Measurements from ENCODE around the gene STX3. TPM values are rescaled to one million over a fixed set of nuclear protein-coding genes. Genes with fewer than 3 reads are reported as not detected.
A peak's percentile ranks its signal among the peaks of the same experiment; 100 is the strongest.

The STX3 gene
- polyA plus RNA-seq, 2 of the 4 experiments (the other 2 are of a cell fraction): 15.2 to 15.4 TPM

- no peak for ATAC-seq
- Histone ChIP-seq H3K27ac (no peak overlapping the region), H3K4me2 (no peak overlapping the region), H3K4me1 (peaks cover 11% of the 10 kb centered on the region), H3K4me3 (no peak overlapping the region), H3K9me3 (no peaks in the 10 kb centered on the region)
- 74% methylated on average over 4 of the region's 4 CpGs for WGBS (ENCODE audit: missing lambda C conversion rate)
- CTCF ChIA-PET: interaction anchor here (1.2 to 3.5 kb wide), 4 partner anchors 12 to 107 kb away, joined by 4 to 18 read pairs (median 6); partner anchors contain the start of gene STX3
- FAIRE-seq: no peak
- TF ChIP-seq NR3C1 (IDR thresholded peaks at IDR 0.05) (no peak), RCOR1 (IDR thresholded peaks at IDR 0.05; ENCODE audit: low read depth, low read length) (no peak), KDM1A (IDR thresholded peaks at IDR 0.05; ENCODE audit: low read depth) (no peak), REST (IDR thresholded peaks at IDR 0.05) (no peak), FOSB (CRISPR knock-in tag; IDR thresholded peaks at IDR 0.05) (no peak), RFX5 (IDR thresholded peaks at IDR 0.05) (no peak), KDM5A (IDR thresholded peaks at IDR 0.05) (no peak), HEYL (CRISPR knock-in tag; IDR thresholded peaks at IDR 0.05) (no peak), TFCP2L1 (CRISPR knock-in tag; IDR thresholded peaks at IDR 0.05) (no peak), MAZ (IDR thresholded peaks at IDR 0.05; ENCODE audit: borderline replicate concordance, low read depth, low read length) (no peak)
- DNase-seq (ENCODE audit: low read depth in 1 of 2, low spot score in 1 of 2): no peak
- POLR2A ChIA-PET: no interaction called here
Observed at GRCh38 chr11:59771605-59772004, 16.4 kb downstream of the STX3 start.

- no peak overlapping the region for H3K4me2 ChIP-seq
- H3K9me3 ChIP-seq: no peaks in the 10 kb centered on the region
- ChIA-PET POLR2A (no interaction called here), CTCF (interaction anchor here (3.5 kb wide), 1 partner anchor 18 kb away, joined by 18 read pairs; the partner anchor contains the start of gene STX3)
- H3K4me1 ChIP-seq: peaks cover 26% of the 10 kb centered on the region
- FAIRE-seq (no peak), DNase-seq (ENCODE audit: low read depth in 1 of 2, low spot score in 1 of 2) (no peak), ATAC-seq (no peak)
- 92% methylated on average over 5 of the region's 5 CpGs for WGBS (ENCODE audit: missing lambda C conversion rate)
- TF ChIP-seq RFX5 (IDR thresholded peaks at IDR 0.05) (no peak), HOXA7 (CRISPR knock-in tag; IDR thresholded peaks at IDR 0.05) (no peak), KDM1A (IDR thresholded peaks at IDR 0.05; ENCODE audit: low read depth) (no peak)
- no peak overlapping the region for H3K4me3 ChIP-seq
- no peak overlapping the region for H3K27ac ChIP-seq
Observed at GRCh38 chr11:59773083-59773440, 17.9 kb downstream of the STX3 start.

GRCh38 chr11:59776210-59777066 is 21.3 kb downstream of the STX3 start:
- peaks cover 39% of the 10 kb centered on the region for H3K4me1 ChIP-seq
- H3K4me3 ChIP-seq: no peak overlapping the region
- ATAC-seq (peak; percentile 89 to 92), FAIRE-seq (no peak), DNase-seq (ENCODE audit: low read depth in 1 of 2, low spot score in 1 of 2) (peak; percentile 88 to 96)
- H3K9me3 ChIP-seq: no peaks in the 10 kb centered on the region
- H3K4me2 ChIP-seq: peak overlapping the region; percentile 71
- ChIA-PET CTCF (interaction anchor here (1.0 to 2.6 kb wide), 4 partner anchors 15 to 67 kb away, joined by 3 to 16 read pairs (median 4); partner anchors contain the start of gene STX3), POLR2A (interaction anchor here (0.7 to 1.7 kb wide), 3 partner anchors 10 to 108 kb away, joined by 3 to 7 read pairs (median 5); partner anchors contain the start of gene PATL1)
- H3K27ac ChIP-seq: 0 out of 6 replicates have a peak overlapping the region, but pooled peaks of 1 of the 2 experiments have one; percentile 22
- 17% methylated on average over 5 of the region's 5 CpGs for WGBS (ENCODE audit: missing lambda C conversion rate)
- TF ChIP-seq MAFK (IDR thresholded peaks at IDR 0.05; ENCODE audit: partially characterized antibody): peak; percentile 33
- no peak for TF ChIP-seq ESRRA (IDR thresholded peaks at IDR 0.05; ENCODE audit: borderline replicate concordance, low read length)
- no peak for TF ChIP-seq HMGXB4 (CRISPR knock-in tag; IDR thresholded peaks at IDR 0.05; ENCODE audit: borderline replicate concordance)
- no peak for TF ChIP-seq RARB (CRISPR knock-in tag; IDR thresholded peaks at IDR 0.05)
- no peak for TF ChIP-seq BCL3 (IDR thresholded peaks at IDR 0.05)
- TF ChIP-seq EHMT2 (IDR thresholded peaks at IDR 0.05; ENCODE audit: low read depth): no peak
- no peak for TF ChIP-seq ZC3H11A (IDR thresholded peaks at IDR 0.05)
- TF ChIP-seq USF2 (IDR thresholded peaks at IDR 0.05): no peak
- TF ChIP-seq TFCP2L1 (CRISPR knock-in tag; IDR thresholded peaks at IDR 0.05): no peak
- peak; percentile 98 for TF ChIP-seq FOSL2 (IDR thresholded peaks at IDR 0.05)
- TF ChIP-seq FOSL2 (CRISPR knock-in tag; IDR thresholded peaks at IDR 0.05): peak; percentile 97
- no peak for TF ChIP-seq KDM1A (IDR thresholded peaks at IDR 0.05; ENCODE audit: low read depth)
- no peak for TF ChIP-seq RFX5 (IDR thresholded peaks at IDR 0.05)
- TF ChIP-seq CHD2 (IDR thresholded peaks at IDR 0.05; ENCODE audit: low read length, partially characterized antibody): no peak
- peak in 1 of 2 experiments; percentile 76; a peak in 3 of 5 replicates for TF ChIP-seq JUN (IDR thresholded peaks at IDR 0.05)
- TF ChIP-seq CEBPB (IDR thresholded peaks at IDR 0.05): peak in 1 of 2 experiments; percentile 67; a peak in 1 of 4 replicates
- no peak for TF ChIP-seq SREBF2 (IDR thresholded peaks at IDR 0.05)

Data from A549 (cell line).